HepG2 (cell line): ENCODE results near the gene RPS27L. TPM values are rescaled to one million over a fixed set of nuclear protein-coding genes. Genes with fewer than 3 reads are reported as not detected.

ENCODE experiments used
- GMEB1 ChIP-seq: sonication (generic); formaldehyde crosslinking; IDR thresholded peaks from 2 replicates; pipeline ENCODE4 v1.5.1; 2020; ENCODE audit warnings: missing genetic modification reagents, mild to moderate bottlenecking, borderline replicate concordance
- MXD3 ChIP-seq: IDR thresholded peaks from 2 replicates; pipeline ENCODE4 v1.6.1; 2016; ENCODE audit warnings: mild to moderate bottlenecking, missing biosample characterization, missing genetic modification reagents
- PHF21A ChIP-seq: sonication (generic); formaldehyde crosslinking; IDR thresholded peaks from 2 replicates; pipeline ENCODE4 v1.5.0; 2020; ENCODE audit warnings: mild to moderate bottlenecking, missing genetic modification reagents
- PRDM4 ChIP-seq: sonication (generic); formaldehyde crosslinking; IDR thresholded peaks from 2 replicates; pipeline ENCODE4 v1.9.0; 2021; ENCODE audit warnings: missing genetic modification reagents, borderline replicate concordance
- RARA ChIP-seq: IDR thresholded peaks from 2 replicates; pipeline ENCODE4 v1.6.1; 2016; ENCODE audit warnings: missing genetic modification reagents, missing compliant biosample characterization
- RFX5 ChIP-seq: IDR thresholded peaks from 2 replicates; pipeline ENCODE4 v1.6.1; 2011; ENCODE audit warnings: low read depth, low read length, improper control_type of control experiment
- ZBTB40 ChIP-seq, 2 experiments: fragments of 450-650 bp in 1 of 2; sonication (generic) in 1 of 2; formaldehyde crosslinking in 1 of 2; IDR thresholded peaks; 2 replicates each; pipeline versions ENCODE4 v1.6.1 to v1.8.0; 2016 to 2022; ENCODE audit warnings: antibody characterized with exemption in 1 of 2, mild to moderate bottlenecking in 1 of 2, missing genetic modification reagents in 1 of 2
- ZNF253 ChIP-seq: sonication (generic); formaldehyde crosslinking; IDR thresholded peaks from 2 replicates; pipeline ENCODE4 v1.8.0; 2022; ENCODE audit warnings: mild to moderate bottlenecking, missing genetic modification reagents, borderline replicate concordance
- ZNF3 ChIP-seq: IDR thresholded peaks from 2 replicates; pipeline ENCODE4 v1.7.0; 2017; ENCODE audit warnings: inconsistent platforms
- ZNF326 ChIP-seq: sonication (generic); formaldehyde crosslinking; IDR thresholded peaks from 2 replicates; pipeline ENCODE4 v1.4.0; 2020; ENCODE audit warnings: missing genetic modification reagents, borderline replicate concordance
- ZNF33B ChIP-seq: sonication (generic); formaldehyde crosslinking; IDR thresholded peaks from 2 replicates; pipeline ENCODE4 v1.5.1; 2020; ENCODE audit warnings: mild to moderate bottlenecking, missing genetic modification reagents
- ZNF552 ChIP-seq: sonication (generic); formaldehyde crosslinking; IDR thresholded peaks from 2 replicates; pipeline ENCODE4 v1.9.0; 2022; ENCODE audit warnings: missing genetic modification reagents, mild to moderate bottlenecking, borderline replicate concordance
- ZNF562 ChIP-seq: sonication (generic); formaldehyde crosslinking; IDR thresholded peaks from 2 replicates; pipeline ENCODE4 v1.8.0; 2022; ENCODE audit warnings: missing genetic modification reagents, borderline replicate concordance
- ZNF616 ChIP-seq: sonication (generic); formaldehyde crosslinking; IDR thresholded peaks from 2 replicates; pipeline ENCODE4 v1.5.0; 2020; ENCODE audit warnings: low read depth, mild to moderate bottlenecking, missing genetic modification reagents
- ZNF780A ChIP-seq: sonication (generic); formaldehyde crosslinking; IDR thresholded peaks from 2 replicates; pipeline ENCODE4 v1.8.0; 2022; ENCODE audit warnings: mild to moderate bottlenecking, missing genetic modification reagents, moderate library complexity
- polyA plus RNA-seq, 8 experiments: library from polyadenylated mRNA; depleted of rRNA in 3 of 8; stranded (reverse) in 7 of 8; unstranded in 1 of 8; fragments of >200 nt; fragmentation: Illumina TruSeq in 4 of 8; extraction: Trizol in 4 of 8; gene quantifications; 2 replicates each; pipeline versions ENCODE4 v1.2.1 to v1.2.3, GENCODE V29; 2011 to 2016; ENCODE audit warnings: low read depth in 4 of 8, missing spikeins in 1 of 8, mixed read lengths in 1 of 8; ENCODE audit not compliant: insufficient read depth in 1 of 8
- total RNA-seq, 5 experiments: library from RNA; depleted of rRNA; stranded (reverse); fragments of >200 nt; fragmentation: Illumina TruSeq; extraction: Trizol; gene quantifications; 2 replicates each; pipeline ENCODE4 v1.2.3, GENCODE V29; 2016; ENCODE audit warnings: low read depth in 1 of 5

The RPS27L gene
- total and polyA plus RNA-seq, 2 of the 13 experiments (the other 11 are each of a cell fraction or from before 2014, with no cell fraction given): 231 to 433 TPM

GRCh38 chr15:63157118-63157843 is at the start of gene RPS27L (continued):
- TF ChIP-seq RARA (CRISPR knock-in tag) (peak; percentile 43), ZNF780A (CRISPR knock-in tag) (peak; percentile 70; the same call in 1 of the 2 replicates), ZNF3 (CRISPR knock-in tag) (no peak), ZNF33B (CRISPR knock-in tag) (peak; percentile 80), ZNF326 (CRISPR knock-in tag) (no peak), PHF21A (CRISPR knock-in tag) (peak; percentile 47), ZNF616 (CRISPR knock-in tag) (peak; percentile 54; the same call in 1 of the 2 replicates), ZBTB40 (IDR thresholded peaks at IDR 0.05) (no peak), ZBTB40 (CRISPR knock-in tag; IDR thresholded peaks at IDR 0.05) (peak; percentile 73), GMEB1 (CRISPR knock-in tag) (peak; percentile 69; the same call in 1 of the 2 replicates), PRDM4 (CRISPR knock-in tag) (no peak; the same call in 1 of the 2 replicates), RFX5 (no peak), ZNF253 (CRISPR knock-in tag) (no peak), ZNF552 (CRISPR knock-in tag) (peak; percentile 45; the same call in 1 of the 2 replicates), MXD3 (CRISPR knock-in tag) (peak; percentile 77), ZNF562 (no peak)
